NCI-H2029 (cell line): ENCODE measurements around the gene CYP2A7.
"Not testable (repeated sequence)": the region's sequence is repeated elsewhere in the genome, so short reads cannot be mapped to it uniquely, and the experiment has no call there.

Experiments used
- DNase-seq: peaks from one replicate; lab custom pipeline; 2025; lab: John Stamatoyannopoulos, UW

The CYP2A7 gene

GRCh38 chr19:40842012-40842411 is 40.0 kb downstream of the CYP2A7 start:
- DNase-seq = not testable (repeated sequence)

- DNase-seq = not testable (repeated sequence)
Observed at GRCh38 chr19:40838477-40838876, 43.6 kb downstream of the CYP2A7 start.

GRCh38 chr19:40836754-40837429 is 45.1 kb downstream of the CYP2A7 start:
- DNase-seq = no peak

GRCh38 chr19:40833728-40834533 is 48.1 kb downstream of the CYP2A7 start:
- DNase-seq = not testable (repeated sequence)

GRCh38 chr19:40832431-40832790 is 49.6 kb downstream of the CYP2A7 start:
- DNase-seq = not testable (repeated sequence)

GRCh38 chr19:40831502-40832430 is 50.3 kb downstream of the CYP2A7 start:
- peak; percentile 88 for DNase-seq

- not testable (repeated sequence) for DNase-seq
Observed at GRCh38 chr19:40830741-40831140, 51.3 kb downstream of the CYP2A7 start.

GRCh38 chr19:40829205-40829604 is 52.8 kb downstream of the CYP2A7 start:
- no peak for DNase-seq

- no peak for DNase-seq
Observed at GRCh38 chr19:40827386-40828247, 54.4 kb downstream of the CYP2A7 start.

GRCh38 chr19:40826699-40827385 is 55.2 kb downstream of the CYP2A7 start:
- not testable (repeated sequence) for DNase-seq

GRCh38 chr19:40826312-40826698 is 55.7 kb downstream of the CYP2A7 start:
- not testable (repeated sequence) for DNase-seq

- DNase-seq = not testable (repeated sequence)
Observed at GRCh38 chr19:40825460-40826095, 56.5 kb downstream of the CYP2A7 start.
